Heart left ventricle (tissue), 16 donors: Measurements from ENCODE around the gene MED10. TPM values are rescaled to one million over a fixed set of nuclear protein-coding genes. Genes with fewer than 3 reads are reported as not detected.

ENCODE experiments used
- ATAC-seq, 4 donors: fragments of 200-7000 bp; cut with Tn5 transposase; one replicate each; pipeline ENCODE4 v1.9.1; 2020 to 2022; ENCODE audit warnings: moderate library complexity in 4 of 4, mild to moderate bottlenecking in 3 of 4, moderate number of reproducible peaks in 1 of 4
- DNase-seq, 5 donors: peaks; one replicate each; pipeline ENCODE4 v3.0.0-alpha.2; 2020
- H3K27ac ChIP-seq, 12 donors: fragments of 200-600 bp; sonication (generic) in 4 of 12; one replicate each; pipeline versions ENCODE4 v1.5.0 to v1.8.0; 2016 to 2022; ENCODE audit warnings: mild to moderate bottlenecking in 2 of 12
- H3K27me3 ChIP-seq, 9 donors: fragments of 200-600 bp; sonication (generic) in 2 of 9; one replicate each; pipeline versions ENCODE4 v1.5.1 to v1.8.0; 2016 to 2022; ENCODE audit warnings: mild to moderate bottlenecking in 3 of 9
- H3K36me3 ChIP-seq, 9 donors: fragments of 200-600 bp; sonication (generic) in 2 of 9; one replicate each; pipeline versions ENCODE4 v1.5.0 to v1.8.0; 2018 to 2022; ENCODE audit warnings: mild to moderate bottlenecking in 2 of 9
- H3K4me1 ChIP-seq, 12 donors: fragments of 200-600 bp; sonication (generic) in 4 of 12; one replicate each; pipeline versions ENCODE4 v1.5.0 to v1.8.0; 2016 to 2022; ENCODE audit warnings: mild to moderate bottlenecking in 3 of 12
- H3K4me3 ChIP-seq, 12 donors: fragments of 200-600 bp; sonication (generic) in 4 of 12; one replicate each; pipeline versions ENCODE4 v1.5.0 to v1.8.0; 2017 to 2022; ENCODE audit warnings: mild to moderate bottlenecking in 9 of 12, moderate library complexity in 4 of 12
- H3K9me3 ChIP-seq, 12 donors: fragments of 200-600 bp; sonication (generic) in 4 of 12; one replicate each; pipeline versions ENCODE4 v1.5.0 to v1.8.0; 2016 to 2022; ENCODE audit warnings: mild to moderate bottlenecking in 1 of 12
- CTCF ChIP-seq, 12 donors: fragments of 200-600 bp; sonication (generic) in 4 of 12; IDR thresholded peaks; one replicate each; pipeline versions ENCODE4 v1.5.0 to v1.8.0; 2018 to 2022; ENCODE audit warnings: antibody characterized with exemption in 12 of 12, mild to moderate bottlenecking in 5 of 12
- POLR2A ChIP-seq, 2 donors: fragments of 450-650 bp; IDR thresholded peaks; one replicate each; pipeline ENCODE4 v1.6.1; 2017; ENCODE audit warnings: antibody characterized with exemption in 2 of 2, mild to moderate bottlenecking in 2 of 2, moderate library complexity in 2 of 2
- WGBS, 4 donors: extraction: QIAGEN DNeasy Blood & Tissue Kit in 2 of 4; methylation state at CpG; one replicate each; pipeline versions ENCODE4 v1.1.5 to v1.1.7; 2013 to 2018; 5-methylcytosine and 5-hydroxymethylcytosine counted together
- intact Hi-C, 10 donors: fragments of 100-400 bp; cut with DNase I; formaldehyde crosslinking; loops; one replicate each; pipeline versions ENCODE4 v1.11.1 to v1.14.2; 2022
- polyA plus RNA-seq, 2 donors: library from polyadenylated mRNA; stranded (reverse); fragments of 200-250 nt; gene quantifications; one replicate each; pipeline ENCODE4 v1.2.3, GENCODE V29; 2013
- total RNA-seq, 9 donors: library from RNA; depleted of rRNA in 2 of 9; stranded (reverse); fragments of >200 nt in 2 of 9; fragmentation: NEBNext Ultra II Directional in 3 of 9; extraction: Animal tissue kit (Norgen Biotek cat#: 25700) in 3 of 9; gene quantifications; one replicate each; pipeline versions ENCODE4 v1.1.0 to v1.2.4, GENCODE V29; 2016 to 2023
- donor health status: ischemic (EF 13 %, LVEDD 7.1; RV severe dilation, severe dysfunction).
- donor health status: healthy with polysubstance abuse.
- donor health status: DM: no; HTN: yes; CAD: no.
- donor health status: DM: no; HTN: no; CAD: no.
- donor health status: ischemic (EF 25% LVEDD 6.9; RV normal size, moderate dysfunction).
- donor health status: ischemic (EF 25% LVEDD 5.7; RV mildly dilated, moderate dysfunction).
- donor health status: healthy.
- donor health status: DM: yes; HTN: yes; CAD: no.
- donor health status: ischemic (EF 35%, LVEDD 5.7; RV mildly dilated, moderate dysfunction).
- donor health status: nonischemic (EF 11% LVEDD 7.7; RV severe dilation, severe dysfunction).
- donor health status: DM: yes; HTN: yes; CAD: no.
- donor health status: PGD.
- donor health status: ischemic (EF 29% LVEDD 5.4; RV normal size, mild dysfunction).
- donor health status: nonischemic (EF 23%, LVEDD 6.1; RV moderate dilation, normal function).

Gene MED10
- total and polyA plus RNA-seq, 11 donors: 13.2 to 51.9 (median 23.9) TPM

GRCh38 chr5:6396836-6397535 lies 18.6 kb upstream of the MED10 start:
- Histone ChIP-seq H3K4me3 (no peak overlapping the region), H3K36me3 (no peaks in the 10 kb centered on the region), H3K27me3 (peaks cover 0 to 10% (median 0%) of the 10 kb centered on the region in 9 donors), H3K9me3 (peaks cover 0 to 9% (median 0%) of the 10 kb centered on the region in 12 donors), H3K4me1 (no peaks in the 10 kb centered on the region), H3K27ac (no peak overlapping the region)
- intact Hi-C loops: no loop called here
- TF ChIP-seq POLR2A (IDR thresholded peaks at IDR 0.05): no peak
- TF ChIP-seq CTCF (IDR thresholded peaks at IDR 0.05): no peak
- DNase-seq (no peak), ATAC-seq (no peak)
- 77 to 95% (median 89%) methylated on average over 6 to 11 of the region's 11 CpGs for WGBS, 4 donors

GRCh38 chr5:6396043-6396442 lies 17.7 kb upstream of the MED10 start:
- Histone ChIP-seq H3K9me3 (peaks cover 0 to 9% (median 0%) of the 10 kb centered on the region in 12 donors), H3K4me1 (no peaks in the 10 kb centered on the region), H3K27me3 (peaks cover 0 to 10% (median 0%) of the 10 kb centered on the region in 9 donors), H3K27ac (no peak overlapping the region), H3K4me3 (no peak overlapping the region), H3K36me3 (no peaks in the 10 kb centered on the region)
- WGBS, 4 donors: 89 to 93% (median 92%) methylated on average over 7 to 8 of the region's 8 CpGs
- no peak for ATAC-seq
- intact Hi-C loops: no loop called here
- DNase-seq: no peak
- no peak for TF ChIP-seq CTCF (IDR thresholded peaks at IDR 0.05)
- TF ChIP-seq POLR2A (IDR thresholded peaks at IDR 0.05): no peak

DNA sequence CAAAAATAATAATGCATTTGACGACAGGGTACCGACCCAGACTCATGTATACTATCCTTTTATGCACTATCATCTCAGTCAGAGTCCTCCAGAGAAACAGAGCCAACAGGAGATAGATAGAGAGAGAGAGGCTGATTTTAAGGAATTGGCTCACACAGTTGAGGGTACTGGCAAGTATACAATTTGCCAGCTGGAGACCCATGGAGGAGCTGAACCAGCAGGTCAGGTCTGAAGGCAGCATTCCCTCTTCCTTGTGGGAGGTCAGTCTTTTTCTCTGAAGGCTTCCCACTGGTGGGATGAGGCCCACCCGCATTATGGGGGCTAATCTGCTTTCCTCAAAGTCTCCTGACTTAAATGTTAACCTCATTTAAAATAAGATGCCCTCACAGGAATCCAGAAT lies 17.3 kb upstream of the MED10 start:
- no peak for DNase-seq
- 88 to 91% (median 89%) methylated on average over 3 of the region's 3 CpGs for WGBS, 4 donors
- peaks cover 0 to 9% (median 0%) of the 10 kb centered on the region in 12 donors for H3K9me3 ChIP-seq
- peaks cover 0 to 10% (median 0%) of the 10 kb centered on the region in 9 donors for H3K27me3 ChIP-seq
- H3K36me3 ChIP-seq: no peaks in the 10 kb centered on the region
- no peak for ATAC-seq
- no peak overlapping the region for H3K27ac ChIP-seq
- H3K4me3 ChIP-seq: no peak overlapping the region
- TF ChIP-seq CTCF (IDR thresholded peaks at IDR 0.05) (no peak), POLR2A (IDR thresholded peaks at IDR 0.05) (no peak)
- H3K4me1 ChIP-seq: no peaks in the 10 kb centered on the region
- intact Hi-C loops: no loop called here

DNA sequence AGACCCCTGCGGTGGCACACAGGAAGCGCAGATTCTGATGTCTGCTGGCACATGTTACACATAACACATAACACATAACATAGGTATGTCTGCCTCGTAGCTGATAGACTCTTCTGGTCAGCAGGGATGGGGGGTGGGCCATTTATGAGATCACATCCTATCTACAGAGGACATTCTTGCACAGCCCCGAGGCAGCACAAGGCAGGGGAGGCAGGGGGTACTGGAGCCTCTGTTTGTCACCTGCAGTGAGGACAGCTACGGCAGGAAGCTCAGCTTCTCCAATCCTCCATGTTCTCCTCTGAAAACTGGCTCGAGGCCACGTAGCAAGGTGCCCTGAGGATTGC lies 16.7 kb upstream of the MED10 start:
- Histone ChIP-seq H3K27ac (no peak overlapping the region), H3K4me3 (no peak overlapping the region), H3K36me3 (no peaks in the 10 kb centered on the region), H3K27me3 (peaks cover 0 to 10% (median 0%) of the 10 kb centered on the region in 9 donors), H3K9me3 (peaks cover 0 to 9% (median 0%) of the 10 kb centered on the region in 12 donors), H3K4me1 (no peaks in the 10 kb centered on the region)
- no peak for DNase-seq
- ATAC-seq: no peak
- intact Hi-C loops: no loop called here
- TF ChIP-seq CTCF (IDR thresholded peaks at IDR 0.05): no peak
- TF ChIP-seq POLR2A (IDR thresholded peaks at IDR 0.05): no peak
- 65 to 70% (median 69%) methylated on average over 6 to 7 of the region's 7 CpGs for WGBS, 4 donors
